ENCODE measurements around the gene OR51F2.

DNA sequence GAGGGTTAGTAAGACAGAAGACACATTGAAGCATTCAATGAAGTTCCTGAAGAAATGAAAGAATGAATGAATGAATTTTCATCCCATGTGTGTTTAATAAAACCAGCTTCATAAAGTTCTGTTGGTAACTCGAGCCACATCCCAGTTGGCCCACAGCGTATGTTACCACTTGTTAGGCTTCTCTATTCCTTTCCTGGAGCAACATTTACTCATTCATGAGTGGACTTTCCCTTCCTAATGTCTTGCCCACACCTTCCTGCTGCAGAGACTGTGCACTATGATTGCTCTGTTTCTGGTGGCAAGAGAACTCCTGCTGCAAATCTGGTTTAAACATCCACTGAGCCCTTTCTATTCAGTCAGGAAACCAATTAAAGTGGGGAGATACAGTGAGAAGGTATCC is 23.9 kb upstream of the OR51F2 start:
- TF ChIP-seq, protein P1, sequence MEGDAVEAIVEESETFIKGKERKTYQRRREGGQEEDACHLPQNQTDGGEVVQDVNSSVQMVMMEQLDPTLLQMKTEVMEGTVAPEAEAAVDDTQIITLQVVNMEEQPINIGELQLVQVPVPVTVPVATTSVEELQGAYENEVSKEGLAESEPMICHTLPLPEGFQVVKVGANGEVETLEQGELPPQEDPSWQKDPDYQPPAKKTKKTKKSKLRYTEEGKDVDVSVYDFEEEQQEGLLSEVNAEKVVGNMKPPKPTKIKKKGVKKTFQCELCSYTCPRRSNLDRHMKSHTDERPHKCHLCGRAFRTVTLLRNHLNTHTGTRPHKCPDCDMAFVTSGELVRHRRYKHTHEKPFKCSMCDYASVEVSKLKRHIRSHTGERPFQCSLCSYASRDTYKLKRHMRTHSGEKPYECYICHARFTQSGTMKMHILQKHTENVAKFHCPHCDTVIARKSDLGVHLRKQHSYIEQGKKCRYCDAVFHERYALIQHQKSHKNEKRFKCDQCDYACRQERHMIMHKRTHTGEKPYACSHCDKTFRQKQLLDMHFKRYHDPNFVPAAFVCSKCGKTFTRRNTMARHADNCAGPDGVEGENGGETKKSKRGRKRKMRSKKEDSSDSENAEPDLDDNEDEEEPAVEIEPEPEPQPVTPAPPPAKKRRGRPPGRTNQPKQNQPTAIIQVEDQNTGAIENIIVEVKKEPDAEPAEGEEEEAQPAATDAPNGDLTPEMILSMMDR (conservative IDR thresholded peaks at IDR 0.05; ENCODE audit: low read depth in 2 of 2), result no peak
- TF ChIP-seq JUNB (IDR thresholded peaks at IDR 0.05; ENCODE audit: unreplicated experiment) (no peak), CREB1 (CRISPR knock-in tag; IDR thresholded peaks at IDR 0.05; ENCODE audit: low read depth) (no peak), EZH2 (IDR thresholded peaks at IDR 0.05; ENCODE audit: low read depth, unreplicated experiment) (no peak), POLR2AphosphoS5 (IDR thresholded peaks at IDR 0.05; ENCODE audit: low read depth) (no peak), NANOG (IDR thresholded peaks at IDR 0.05; ENCODE audit: borderline replicate concordance) (no peak), EZH2phosphoT487 (IDR thresholded peaks at IDR 0.05; ENCODE audit: unreplicated experiment) (no peak), ZNF331 (CRISPR knock-in tag; IDR thresholded peaks at IDR 0.05; ENCODE audit: low read depth) (no peak), STAT1 (IDR thresholded peaks at IDR 0.05; ENCODE audit: unreplicated experiment) (no peak)
- TF ChIP-seq, protein P2, sequence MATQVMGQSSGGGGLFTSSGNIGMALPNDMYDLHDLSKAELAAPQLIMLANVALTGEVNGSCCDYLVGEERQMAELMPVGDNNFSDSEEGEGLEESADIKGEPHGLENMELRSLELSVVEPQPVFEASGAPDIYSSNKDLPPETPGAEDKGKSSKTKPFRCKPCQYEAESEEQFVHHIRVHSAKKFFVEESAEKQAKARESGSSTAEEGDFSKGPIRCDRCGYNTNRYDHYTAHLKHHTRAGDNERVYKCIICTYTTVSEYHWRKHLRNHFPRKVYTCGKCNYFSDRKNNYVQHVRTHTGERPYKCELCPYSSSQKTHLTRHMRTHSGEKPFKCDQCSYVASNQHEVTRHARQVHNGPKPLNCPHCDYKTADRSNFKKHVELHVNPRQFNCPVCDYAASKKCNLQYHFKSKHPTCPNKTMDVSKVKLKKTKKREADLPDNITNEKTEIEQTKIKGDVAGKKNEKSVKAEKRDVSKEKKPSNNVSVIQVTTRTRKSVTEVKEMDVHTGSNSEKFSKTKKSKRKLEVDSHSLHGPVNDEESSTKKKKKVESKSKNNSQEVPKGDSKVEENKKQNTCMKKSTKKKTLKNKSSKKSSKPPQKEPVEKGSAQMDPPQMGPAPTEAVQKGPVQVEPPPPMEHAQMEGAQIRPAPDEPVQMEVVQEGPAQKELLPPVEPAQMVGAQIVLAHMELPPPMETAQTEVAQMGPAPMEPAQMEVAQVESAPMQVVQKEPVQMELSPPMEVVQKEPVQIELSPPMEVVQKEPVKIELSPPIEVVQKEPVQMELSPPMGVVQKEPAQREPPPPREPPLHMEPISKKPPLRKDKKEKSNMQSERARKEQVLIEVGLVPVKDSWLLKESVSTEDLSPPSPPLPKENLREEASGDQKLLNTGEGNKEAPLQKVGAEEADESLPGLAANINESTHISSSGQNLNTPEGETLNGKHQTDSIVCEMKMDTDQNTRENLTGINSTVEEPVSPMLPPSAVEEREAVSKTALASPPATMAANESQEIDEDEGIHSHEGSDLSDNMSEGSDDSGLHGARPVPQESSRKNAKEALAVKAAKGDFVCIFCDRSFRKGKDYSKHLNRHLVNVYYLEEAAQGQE (IDR thresholded peaks at IDR 0.05; ENCODE audit: unreplicated experiment), result no peak
- TF ChIP-seq, protein P3, sequence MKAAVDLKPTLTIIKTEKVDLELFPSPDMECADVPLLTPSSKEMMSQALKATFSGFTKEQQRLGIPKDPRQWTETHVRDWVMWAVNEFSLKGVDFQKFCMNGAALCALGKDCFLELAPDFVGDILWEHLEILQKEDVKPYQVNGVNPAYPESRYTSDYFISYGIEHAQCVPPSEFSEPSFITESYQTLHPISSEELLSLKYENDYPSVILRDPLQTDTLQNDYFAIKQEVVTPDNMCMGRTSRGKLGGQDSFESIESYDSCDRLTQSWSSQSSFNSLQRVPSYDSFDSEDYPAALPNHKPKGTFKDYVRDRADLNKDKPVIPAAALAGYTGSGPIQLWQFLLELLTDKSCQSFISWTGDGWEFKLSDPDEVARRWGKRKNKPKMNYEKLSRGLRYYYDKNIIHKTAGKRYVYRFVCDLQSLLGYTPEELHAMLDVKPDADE (IDR thresholded peaks at IDR 0.05), result no peak
- TF ChIP-seq, protein P4, sequence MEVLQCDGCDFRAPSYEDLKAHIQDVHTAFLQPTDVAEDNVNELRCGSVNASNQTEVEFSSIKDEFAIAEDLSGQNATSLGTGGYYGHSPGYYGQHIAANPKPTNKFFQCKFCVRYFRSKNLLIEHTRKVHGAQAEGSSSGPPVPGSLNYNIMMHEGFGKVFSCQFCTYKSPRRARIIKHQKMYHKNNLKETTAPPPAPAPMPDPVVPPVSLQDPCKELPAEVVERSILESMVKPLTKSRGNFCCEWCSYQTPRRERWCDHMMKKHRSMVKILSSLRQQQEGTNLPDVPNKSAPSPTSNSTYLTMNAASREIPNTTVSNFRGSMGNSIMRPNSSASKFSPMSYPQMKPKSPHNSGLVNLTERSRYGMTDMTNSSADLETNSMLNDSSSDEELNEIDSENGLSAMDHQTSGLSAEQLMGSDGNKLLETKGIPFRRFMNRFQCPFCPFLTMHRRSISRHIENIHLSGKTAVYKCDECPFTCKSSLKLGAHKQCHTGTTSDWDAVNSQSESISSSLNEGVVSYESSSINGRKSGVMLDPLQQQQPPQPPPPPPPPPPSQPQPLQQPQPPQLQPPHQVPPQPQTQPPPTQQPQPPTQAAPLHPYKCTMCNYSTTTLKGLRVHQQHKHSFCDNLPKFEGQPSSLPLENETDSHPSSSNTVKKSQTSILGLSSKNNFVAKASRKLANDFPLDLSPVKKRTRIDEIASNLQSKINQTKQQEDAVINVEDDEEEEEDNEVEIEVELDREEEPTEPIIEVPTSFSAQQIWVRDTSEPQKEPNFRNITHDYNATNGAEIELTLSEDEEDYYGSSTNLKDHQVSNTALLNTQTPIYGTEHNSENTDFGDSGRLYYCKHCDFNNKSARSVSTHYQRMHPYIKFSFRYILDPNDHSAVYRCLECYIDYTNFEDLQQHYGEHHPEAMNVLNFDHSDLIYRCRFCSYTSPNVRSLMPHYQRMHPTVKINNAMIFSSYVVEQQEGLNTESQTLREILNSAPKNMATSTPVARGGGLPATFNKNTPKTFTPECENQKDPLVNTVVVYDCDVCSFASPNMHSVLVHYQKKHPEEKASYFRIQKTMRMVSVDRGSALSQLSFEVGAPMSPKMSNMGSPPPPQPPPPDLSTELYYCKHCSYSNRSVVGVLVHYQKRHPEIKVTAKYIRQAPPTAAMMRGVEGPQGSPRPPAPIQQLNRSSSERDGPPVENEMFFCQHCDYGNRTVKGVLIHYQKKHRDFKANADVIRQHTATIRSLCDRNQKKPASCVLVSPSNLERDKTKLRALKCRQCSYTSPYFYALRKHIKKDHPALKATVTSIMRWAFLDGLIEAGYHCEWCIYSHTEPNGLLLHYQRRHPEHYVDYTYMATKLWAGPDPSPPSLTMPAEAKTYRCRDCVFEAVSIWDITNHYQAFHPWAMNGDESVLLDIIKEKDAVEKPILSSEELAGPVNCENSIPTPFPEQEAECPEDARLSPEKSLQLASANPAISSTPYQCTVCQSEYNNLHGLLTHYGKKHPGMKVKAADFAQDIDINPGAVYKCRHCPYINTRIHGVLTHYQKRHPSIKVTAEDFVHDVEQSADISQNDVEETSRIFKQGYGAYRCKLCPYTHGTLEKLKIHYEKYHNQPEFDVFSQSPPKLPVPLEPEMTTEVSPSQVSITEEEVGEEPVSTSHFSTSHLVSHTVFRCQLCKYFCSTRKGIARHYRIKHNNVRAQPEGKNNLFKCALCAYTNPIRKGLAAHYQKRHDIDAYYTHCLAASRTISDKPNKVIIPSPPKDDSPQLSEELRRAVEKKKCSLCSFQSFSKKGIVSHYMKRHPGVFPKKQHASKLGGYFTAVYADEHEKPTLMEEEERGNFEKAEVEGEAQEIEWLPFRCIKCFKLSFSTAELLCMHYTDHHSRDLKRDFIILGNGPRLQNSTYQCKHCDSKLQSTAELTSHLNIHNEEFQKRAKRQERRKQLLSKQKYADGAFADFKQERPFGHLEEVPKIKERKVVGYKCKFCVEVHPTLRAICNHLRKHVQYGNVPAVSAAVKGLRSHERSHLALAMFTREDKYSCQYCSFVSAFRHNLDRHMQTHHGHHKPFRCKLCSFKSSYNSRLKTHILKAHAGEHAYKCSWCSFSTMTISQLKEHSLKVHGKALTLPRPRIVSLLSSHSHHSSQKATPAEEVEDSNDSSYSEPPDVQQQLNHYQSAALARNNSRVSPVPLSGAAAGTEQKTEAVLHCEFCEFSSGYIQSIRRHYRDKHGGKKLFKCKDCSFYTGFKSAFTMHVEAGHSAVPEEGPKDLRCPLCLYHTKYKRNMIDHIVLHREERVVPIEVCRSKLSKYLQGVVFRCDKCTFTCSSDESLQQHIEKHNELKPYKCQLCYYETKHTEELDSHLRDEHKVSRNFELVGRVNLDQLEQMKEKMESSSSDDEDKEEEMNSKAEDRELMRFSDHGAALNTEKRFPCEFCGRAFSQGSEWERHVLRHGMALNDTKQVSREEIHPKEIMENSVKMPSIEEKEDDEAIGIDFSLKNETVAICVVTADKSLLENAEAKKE (CRISPR knock-in tag; IDR thresholded peaks at IDR 0.05), result no peak

Measured in GM23338 (cell line).